ELR (cell line): Measurements from ENCODE around the gene CCDC85A.

ENCODE experiments used
- DNase-seq: peaks from one replicate; pipeline ENCODE4 v3.0.0-alpha.2; 2015; ENCODE audit warnings: low read depth

CCDC85A gene

DNA sequence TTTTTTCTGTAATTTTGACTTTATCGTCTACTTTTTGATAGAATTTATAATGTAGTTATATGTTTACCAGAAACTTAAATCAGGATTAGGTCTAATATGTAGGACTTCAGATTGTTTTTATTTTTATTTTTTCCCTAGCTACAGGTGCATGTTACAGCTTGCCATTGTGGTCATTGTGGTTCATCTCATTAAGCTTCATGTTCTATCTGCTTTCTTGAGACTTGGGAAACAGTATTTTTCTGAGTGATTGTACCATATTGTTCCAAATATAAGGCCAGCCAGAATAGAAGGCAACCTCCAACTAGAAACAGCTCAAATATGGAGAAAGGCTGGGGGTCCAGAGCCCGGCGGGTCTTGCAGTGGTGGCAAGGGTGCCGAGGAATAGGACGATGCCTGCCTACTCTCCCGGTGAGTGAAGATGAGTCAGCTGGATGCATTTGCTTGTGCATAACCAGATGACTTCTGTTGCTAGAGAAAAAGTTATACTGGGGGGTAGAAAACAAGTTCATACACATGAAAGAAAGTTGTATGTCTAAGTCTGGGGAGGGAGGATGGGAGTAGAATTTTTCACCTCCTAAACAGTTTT is 188.4 kb downstream of the CCDC85A start:
- DNase-seq = peak; percentile 26

GRCh38 chr2:56375251-56375650 is 191.5 kb downstream of the CCDC85A start:
- no peak for DNase-seq

- DNase-seq = peak; percentile 40
Observed at GRCh38 chr2:56376699-56377665, 193.2 kb downstream of the CCDC85A start.

GRCh38 chr2:56379066-56379465 is 195.3 kb downstream of the CCDC85A start:
- DNase-seq = no peak

DNA sequence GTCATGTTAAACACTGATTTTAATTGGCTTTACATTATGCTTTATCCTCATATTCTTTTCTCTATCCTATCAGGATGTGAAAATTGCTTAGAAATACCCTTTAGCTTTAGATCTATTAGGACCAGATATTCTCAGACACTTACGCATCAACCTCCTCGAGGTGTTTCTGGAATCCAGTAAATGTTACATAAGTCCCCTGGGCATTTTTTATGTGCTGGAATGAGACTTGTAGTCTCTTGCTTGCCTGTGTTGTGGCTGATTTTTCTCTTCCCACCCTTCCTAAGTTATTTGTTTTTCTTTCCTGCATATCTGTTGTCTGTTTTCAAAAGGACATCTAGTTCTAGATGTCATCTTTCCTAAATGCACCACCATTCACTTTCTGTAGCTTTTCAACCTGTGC is 197.1 kb downstream of the CCDC85A start:
- no peak for DNase-seq

GRCh38 chr2:56382466-56382865 is 198.7 kb downstream of the CCDC85A start:
- DNase-seq = no peak

- DNase-seq = no peak
Observed at GRCh38 chr2:56386657-56387056, 202.9 kb downstream of the CCDC85A start.

- no peak for DNase-seq
Observed at GRCh38 chr2:56390644-56391043, 206.9 kb downstream of the CCDC85A start.

GRCh38 chr2:56410140-56410539 is 226.3 kb downstream of the CCDC85A start:
- peak; percentile 50 for DNase-seq

DNA sequence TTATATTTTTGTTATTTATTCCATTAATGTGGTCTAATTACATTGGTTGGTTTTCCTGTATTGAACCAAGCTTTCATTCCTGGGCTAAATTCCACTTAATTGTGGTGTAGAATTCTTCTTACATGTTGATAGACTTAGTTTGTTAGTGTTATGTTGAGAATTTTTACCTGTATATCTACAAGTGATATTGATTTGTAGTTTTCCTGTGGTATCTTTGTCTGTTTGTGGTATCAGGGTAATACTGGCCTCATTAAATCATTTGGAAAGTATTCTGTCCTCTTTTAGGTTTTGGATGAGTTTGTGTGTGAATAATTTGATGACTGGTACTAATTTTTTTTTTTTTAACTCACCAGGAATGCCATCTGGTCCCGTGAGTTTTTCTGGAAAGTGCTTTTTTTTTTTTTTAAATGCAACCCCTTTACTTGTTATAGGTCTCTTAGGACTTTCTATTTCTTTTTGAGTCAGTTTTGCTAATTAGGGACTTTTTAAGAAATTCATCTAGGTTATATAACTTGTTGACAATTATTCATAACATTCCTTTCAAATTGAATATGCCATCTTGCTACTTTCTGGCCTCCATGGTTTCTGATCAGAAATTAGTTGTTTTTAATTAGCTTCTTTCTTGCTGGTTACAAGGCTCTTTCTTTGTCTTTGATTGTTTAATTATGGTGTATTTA is 232.8 kb downstream of the CCDC85A start:
- DNase-seq = no peak
